ENCODE results near the gene APEH.

Gene APEH

GRCh38 chr3:49652218-49652902, 21.8 kb upstream of the APEH start:
- DNase-seq, result no peak

- DNase-seq, result no peak
Observed at GRCh38 chr3:49652903-49653415, 21.2 kb upstream of the APEH start.

GRCh38 chr3:49653621-49654020, 20.5 kb upstream of the APEH start:
- DNase-seq, result no peak

- no peak for DNase-seq
Observed at GRCh38 chr3:49654176-49654825, 19.9 kb upstream of the APEH start.

GRCh38 chr3:49654955-49655556, 19.1 kb upstream of the APEH start:
- no peak for DNase-seq

- DNase-seq, result no peak
Observed at GRCh38 chr3:49655731-49656285, 18.3 kb upstream of the APEH start.

GRCh38 chr3:49656541-49657112, 17.5 kb upstream of the APEH start:
- DNase-seq, result no peak

- no peak for DNase-seq
Observed at GRCh38 chr3:49657208-49657915, 16.8 kb upstream of the APEH start.

- DNase-seq, result no peak
Observed at GRCh38 chr3:49658711-49659110, 15.4 kb upstream of the APEH start.

GRCh38 chr3:49659756-49660155, 14.4 kb upstream of the APEH start:
- DNase-seq, result no peak

- no peak for DNase-seq
Observed at GRCh38 chr3:49661281-49661680, 12.9 kb upstream of the APEH start.

- no peak for DNase-seq
Observed at GRCh38 chr3:49662021-49662420, 12.1 kb upstream of the APEH start.

GRCh38 chr3:49662720-49663413, 11.3 kb upstream of the APEH start:
- DNase-seq, result no peak

- no peak for DNase-seq
Observed at GRCh38 chr3:49663831-49664230, 10.3 kb upstream of the APEH start.

- DNase-seq, result no peak
Observed at GRCh38 chr3:49664300-49664699, 9.9 kb upstream of the APEH start.

- DNase-seq, result no peak
Observed at GRCh38 chr3:49665822-49666519, 8.2 kb upstream of the APEH start.

GRCh38 chr3:49666592-49666991, 7.6 kb upstream of the APEH start:
- no peak for DNase-seq

- DNase-seq, result no peak
Observed at GRCh38 chr3:49667701-49668413, 6.3 kb upstream of the APEH start.

GRCh38 chr3:49668414-49668797, 5.7 kb upstream of the APEH start:
- no peak for DNase-seq

GRCh38 chr3:49668861-49669260, 5.3 kb upstream of the APEH start:
- DNase-seq, result no peak

- DNase-seq, result no peak
Observed at GRCh38 chr3:49669352-49669751, 4.8 kb upstream of the APEH start.
